ENCODE data around the gene B3GALNT2.

Gene B3GALNT2

GRCh38 chr1:235450433-235450832 lies 53.8 kb downstream of the B3GALNT2 start:
- peaks cover 45 to 72% of the 10 kb centered on the region in 2 donors for H3K36me3 ChIP-seq (ENCODE audit: control insufficient read depth in 1 of 2, insufficient read depth in 2 of 2, low read length in 2 of 2)
- no peaks in the 10 kb centered on the region for H3K9me3 ChIP-seq (ENCODE audit: control insufficient read depth in 1 of 2, low read length in 2 of 2)
- no peaks in the 10 kb centered on the region for H3K4me1 ChIP-seq (ENCODE audit: control insufficient read depth in 1 of 2, insufficient read depth in 2 of 2, low read length in 2 of 2)
- H3K27ac ChIP-seq (ENCODE audit: low read length), result no peak overlapping the region
- no peaks in the 10 kb centered on the region for H3K27me3 ChIP-seq (ENCODE audit: low read depth, low read length)
- no peak overlapping the region for H3K4me3 ChIP-seq (ENCODE audit: low read depth in 1 of 2, low read length in 2 of 2)

- Histone ChIP-seq H3K4me3 (ENCODE audit: low read depth in 1 of 2, low read length in 2 of 2) (no peak overlapping the region), H3K36me3 (ENCODE audit: control insufficient read depth in 1 of 2, insufficient read depth in 2 of 2, low read length in 2 of 2) (peaks cover 45 to 86% of the 10 kb centered on the region in 2 donors), H3K4me1 (ENCODE audit: control insufficient read depth in 1 of 2, insufficient read depth in 2 of 2, low read length in 2 of 2) (no peaks in the 10 kb centered on the region), H3K9me3 (ENCODE audit: control insufficient read depth in 1 of 2, low read length in 2 of 2) (no peaks in the 10 kb centered on the region), H3K27me3 (ENCODE audit: low read depth, low read length) (no peaks in the 10 kb centered on the region), H3K27ac (ENCODE audit: low read length) (no peak overlapping the region)
Observed at GRCh38 chr1:235448616-235449015, 55.6 kb downstream of the B3GALNT2 start.

GRCh38 chr1:235442788-235443429 lies 61.3 kb downstream of the B3GALNT2 start:
- no peak overlapping the region for H3K4me3 ChIP-seq (ENCODE audit: low read depth in 1 of 2, low read length in 2 of 2)
- peaks cover 37 to 80% of the 10 kb centered on the region in 2 donors for H3K36me3 ChIP-seq (ENCODE audit: control insufficient read depth in 1 of 2, insufficient read depth in 2 of 2, low read length in 2 of 2)
- no peaks in the 10 kb centered on the region for H3K4me1 ChIP-seq (ENCODE audit: control insufficient read depth in 1 of 2, insufficient read depth in 2 of 2, low read length in 2 of 2)
- no peaks in the 10 kb centered on the region for H3K9me3 ChIP-seq (ENCODE audit: control insufficient read depth in 1 of 2, low read length in 2 of 2)
- H3K27ac ChIP-seq (ENCODE audit: low read length), result no peak overlapping the region
- H3K27me3 ChIP-seq (ENCODE audit: low read depth, low read length), result no peaks in the 10 kb centered on the region

GRCh38 chr1:235441159-235441685 lies 63.0 kb downstream of the B3GALNT2 start:
- Histone ChIP-seq H3K27ac (ENCODE audit: low read length) (no peak overlapping the region), H3K9me3 (ENCODE audit: control insufficient read depth in 1 of 2, low read length in 2 of 2) (no peaks in the 10 kb centered on the region), H3K36me3 (ENCODE audit: control insufficient read depth in 1 of 2, insufficient read depth in 2 of 2, low read length in 2 of 2) (peaks cover 36 to 78% of the 10 kb centered on the region in 2 donors)

DNA sequence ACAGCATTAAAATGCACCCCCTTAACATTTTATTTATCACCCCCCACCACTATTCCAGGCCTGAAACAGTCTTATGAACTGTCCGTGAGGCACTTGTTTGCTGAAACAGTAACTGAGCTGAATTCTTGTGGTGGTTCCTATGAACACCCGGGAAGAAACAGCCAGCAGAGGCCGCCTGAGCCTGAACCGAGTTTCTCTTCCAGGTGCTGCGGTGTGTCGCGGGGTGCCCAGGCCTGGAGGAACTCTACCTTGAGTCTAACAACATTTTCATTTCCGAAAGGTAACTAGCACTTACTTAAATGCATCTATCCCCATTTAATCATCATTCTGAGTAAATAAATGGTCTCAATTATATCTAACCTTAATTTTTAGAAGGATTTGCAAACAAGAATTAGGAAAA lies 70.3 kb downstream of the B3GALNT2 start:
- peaks cover 24 to 43% of the 10 kb centered on the region in 2 donors for H3K36me3 ChIP-seq (ENCODE audit: control insufficient read depth in 1 of 2, insufficient read depth in 2 of 2, low read length in 2 of 2)
- no peaks in the 10 kb centered on the region for H3K4me1 ChIP-seq (ENCODE audit: control insufficient read depth in 1 of 2, insufficient read depth in 2 of 2, low read length in 2 of 2)
- no peaks in the 10 kb centered on the region for H3K27me3 ChIP-seq (ENCODE audit: low read depth, low read length)
- no peaks in the 10 kb centered on the region for H3K9me3 ChIP-seq (ENCODE audit: control insufficient read depth in 1 of 2, low read length in 2 of 2)
- H3K27ac ChIP-seq (ENCODE audit: low read length), result no peak overlapping the region
- no peak overlapping the region for H3K4me3 ChIP-seq (ENCODE audit: low read depth in 1 of 2, low read length in 2 of 2)

More at GRCh38 chr1:235441159-235441685, 63.0 kb downstream of the B3GALNT2 start:
- Histone ChIP-seq H3K27me3 (ENCODE audit: low read depth, low read length) (no peaks in the 10 kb centered on the region), H3K4me3 (ENCODE audit: low read depth in 1 of 2, low read length in 2 of 2) (no peak overlapping the region), H3K4me1 (ENCODE audit: control insufficient read depth in 1 of 2, insufficient read depth in 2 of 2, low read length in 2 of 2) (no peaks in the 10 kb centered on the region)

DNA sequence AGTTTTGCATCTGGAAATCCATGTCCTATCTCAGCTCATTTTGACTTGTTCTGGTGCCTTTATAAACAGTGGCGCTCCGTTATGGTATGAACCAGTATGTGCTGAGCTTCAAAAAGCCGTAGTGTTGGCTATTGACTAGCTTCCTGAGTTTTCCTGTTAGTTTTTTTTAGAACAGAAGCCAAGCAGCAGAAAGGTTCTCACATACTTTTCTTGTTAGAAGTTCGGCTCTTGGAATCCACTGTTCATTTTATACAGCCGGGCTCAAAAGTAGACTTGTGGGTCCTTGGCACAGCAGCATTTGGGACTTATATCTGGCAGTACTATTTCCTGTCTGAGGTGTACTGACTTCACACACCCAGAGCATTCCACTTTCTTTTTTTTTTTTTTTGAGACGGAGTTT lies 73.3 kb downstream of the B3GALNT2 start:
- H3K36me3 ChIP-seq (ENCODE audit: control insufficient read depth in 1 of 2, insufficient read depth in 2 of 2, low read length in 2 of 2), result peaks cover 8 to 19% of the 10 kb centered on the region in 2 donors
- H3K9me3 ChIP-seq (ENCODE audit: control insufficient read depth in 1 of 2, low read length in 2 of 2), result no peaks in the 10 kb centered on the region
- H3K27me3 ChIP-seq (ENCODE audit: low read depth, low read length), result no peaks in the 10 kb centered on the region
- no peaks in the 10 kb centered on the region for H3K4me1 ChIP-seq (ENCODE audit: control insufficient read depth in 1 of 2, insufficient read depth in 2 of 2, low read length in 2 of 2)
- no peak overlapping the region for H3K4me3 ChIP-seq (ENCODE audit: low read depth in 1 of 2, low read length in 2 of 2)
- H3K27ac ChIP-seq (ENCODE audit: low read length), result no peak overlapping the region

GRCh38 chr1:235429143-235429542 lies 75.1 kb downstream of the B3GALNT2 start:
- Histone ChIP-seq H3K4me3 (ENCODE audit: low read depth in 1 of 2, low read length in 2 of 2) (no peak overlapping the region), H3K9me3 (ENCODE audit: control insufficient read depth in 1 of 2, low read length in 2 of 2) (no peaks in the 10 kb centered on the region), H3K36me3 (ENCODE audit: control insufficient read depth in 1 of 2, insufficient read depth in 2 of 2, low read length in 2 of 2) (peaks cover 0 to 15% of the 10 kb centered on the region in 2 donors), H3K4me1 (ENCODE audit: control insufficient read depth in 1 of 2, insufficient read depth in 2 of 2, low read length in 2 of 2) (no peaks in the 10 kb centered on the region), H3K27ac (ENCODE audit: low read length) (no peak overlapping the region), H3K27me3 (ENCODE audit: low read depth, low read length) (no peaks in the 10 kb centered on the region)

DNA sequence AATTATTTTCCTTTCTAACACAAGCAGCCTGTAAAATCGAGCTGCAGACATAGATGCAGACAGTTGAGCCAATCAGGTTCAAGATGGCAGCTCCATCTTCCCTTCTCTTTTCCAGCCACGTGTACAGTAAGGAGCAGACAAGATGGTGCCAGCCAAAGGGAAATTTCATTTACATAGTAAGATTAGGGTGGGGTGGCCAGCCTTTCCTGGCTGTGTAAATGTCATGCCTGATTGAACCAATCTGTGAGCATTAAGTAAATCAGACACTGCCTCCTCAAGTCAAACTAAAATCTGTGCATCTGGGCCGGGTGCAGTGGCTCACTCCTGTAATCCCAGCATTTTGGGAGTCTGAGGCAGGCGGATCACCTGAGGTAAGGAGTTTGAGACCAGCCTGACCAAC lies 76.8 kb downstream of the B3GALNT2 start:
- Histone ChIP-seq H3K4me1 (ENCODE audit: control insufficient read depth in 1 of 2, insufficient read depth in 2 of 2, low read length in 2 of 2) (no peaks in the 10 kb centered on the region), H3K27me3 (ENCODE audit: low read depth, low read length) (no peaks in the 10 kb centered on the region), H3K4me3 (ENCODE audit: low read depth in 1 of 2, low read length in 2 of 2) (no peak overlapping the region), H3K27ac (ENCODE audit: low read length) (no peak overlapping the region), H3K36me3 (ENCODE audit: control insufficient read depth in 1 of 2, insufficient read depth in 2 of 2, low read length in 2 of 2) (peaks cover 0 to 6% of the 10 kb centered on the region in 2 donors), H3K9me3 (ENCODE audit: control insufficient read depth in 1 of 2, low read length in 2 of 2) (no peaks in the 10 kb centered on the region)

- H3K9me3 ChIP-seq (ENCODE audit: control insufficient read depth in 1 of 2, low read length in 2 of 2), result no peaks in the 10 kb centered on the region
- H3K27ac ChIP-seq (ENCODE audit: low read length), result no peak overlapping the region
- no peaks in the 10 kb centered on the region for H3K4me1 ChIP-seq (ENCODE audit: control insufficient read depth in 1 of 2, insufficient read depth in 2 of 2, low read length in 2 of 2)
- no peak overlapping the region for H3K4me3 ChIP-seq (ENCODE audit: low read depth in 1 of 2, low read length in 2 of 2)
- no peaks in the 10 kb centered on the region for H3K36me3 ChIP-seq (ENCODE audit: control insufficient read depth in 1 of 2, insufficient read depth in 2 of 2, low read length in 2 of 2)
- no peaks in the 10 kb centered on the region for H3K27me3 ChIP-seq (ENCODE audit: low read depth, low read length)
Observed at GRCh38 chr1:235426680-235427079, 77.6 kb downstream of the B3GALNT2 start.

GRCh38 chr1:235426143-235426542 lies 78.1 kb downstream of the B3GALNT2 start:
- H3K27me3 ChIP-seq (ENCODE audit: low read depth, low read length), result no peaks in the 10 kb centered on the region
- no peak overlapping the region for H3K27ac ChIP-seq (ENCODE audit: low read length)
- H3K4me1 ChIP-seq (ENCODE audit: control insufficient read depth in 1 of 2, insufficient read depth in 2 of 2, low read length in 2 of 2), result no peaks in the 10 kb centered on the region
- no peaks in the 10 kb centered on the region for H3K9me3 ChIP-seq (ENCODE audit: control insufficient read depth in 1 of 2, low read length in 2 of 2)
- H3K4me3 ChIP-seq (ENCODE audit: low read depth in 1 of 2, low read length in 2 of 2), result no peak overlapping the region
- no peaks in the 10 kb centered on the region for H3K36me3 ChIP-seq (ENCODE audit: control insufficient read depth in 1 of 2, insufficient read depth in 2 of 2, low read length in 2 of 2)

DNA sequence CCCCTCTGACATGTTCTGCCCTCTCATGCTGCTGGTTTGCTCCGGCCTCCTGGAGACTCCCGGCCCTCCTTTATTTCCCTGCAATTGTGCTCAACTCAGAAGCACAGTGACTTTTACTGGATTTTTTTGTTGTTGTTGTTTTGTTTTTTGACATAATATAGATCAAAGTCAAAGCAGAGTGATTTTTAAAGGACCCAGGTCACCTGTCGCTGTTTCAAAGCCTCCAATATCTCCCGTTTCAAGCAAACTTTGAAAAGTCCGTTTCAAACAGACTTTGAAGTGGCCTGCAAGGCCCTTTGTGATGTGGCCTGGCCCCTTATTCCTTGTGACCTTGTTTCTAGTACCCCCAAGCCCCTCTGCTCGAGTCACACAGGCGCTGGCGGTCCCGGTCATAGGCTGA lies 78.9 kb downstream of the B3GALNT2 start:
- no peaks in the 10 kb centered on the region for H3K9me3 ChIP-seq (ENCODE audit: control insufficient read depth in 1 of 2, low read length in 2 of 2)
- no peaks in the 10 kb centered on the region for H3K36me3 ChIP-seq (ENCODE audit: control insufficient read depth in 1 of 2, insufficient read depth in 2 of 2, low read length in 2 of 2)
- H3K27me3 ChIP-seq (ENCODE audit: low read depth, low read length), result no peaks in the 10 kb centered on the region
- no peak overlapping the region for H3K27ac ChIP-seq (ENCODE audit: low read length)
- H3K4me1 ChIP-seq (ENCODE audit: control insufficient read depth in 1 of 2, insufficient read depth in 2 of 2, low read length in 2 of 2), result no peaks in the 10 kb centered on the region
- H3K4me3 ChIP-seq (ENCODE audit: low read depth in 1 of 2, low read length in 2 of 2), result no peak overlapping the region

DNA sequence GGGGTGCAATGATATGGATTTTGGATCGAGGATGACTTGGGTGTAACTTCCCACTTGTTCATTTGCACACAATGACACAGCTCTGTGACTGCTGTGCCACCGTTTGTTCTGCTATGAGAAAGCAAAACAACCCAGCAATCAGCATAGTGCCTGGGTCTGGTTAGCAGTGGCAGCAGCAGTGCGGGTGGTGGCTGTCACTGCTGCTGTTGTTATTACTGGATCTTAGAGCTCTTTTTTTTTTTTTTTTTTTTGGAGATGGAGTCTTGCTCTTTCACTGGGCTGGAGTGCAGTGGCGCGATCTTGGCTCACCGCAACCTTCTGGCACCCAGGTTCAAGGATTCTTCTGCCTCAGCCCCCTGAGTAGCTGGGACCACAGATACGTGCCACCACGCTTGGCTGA lies 80.2 kb downstream of the B3GALNT2 start:
- Histone ChIP-seq H3K27ac (ENCODE audit: low read length) (no peak overlapping the region), H3K4me1 (ENCODE audit: control insufficient read depth in 1 of 2, insufficient read depth in 2 of 2, low read length in 2 of 2) (no peaks in the 10 kb centered on the region), H3K9me3 (ENCODE audit: control insufficient read depth in 1 of 2, low read length in 2 of 2) (no peaks in the 10 kb centered on the region), H3K36me3 (ENCODE audit: control insufficient read depth in 1 of 2, insufficient read depth in 2 of 2, low read length in 2 of 2) (no peaks in the 10 kb centered on the region), H3K27me3 (ENCODE audit: low read depth, low read length) (no peaks in the 10 kb centered on the region), H3K4me3 (ENCODE audit: low read depth in 1 of 2, low read length in 2 of 2) (no peak overlapping the region)

All from muscle layer of duodenum (tissue), 2 donors.